Stomach (tissue), 9 donors: ENCODE data around the gene FYN. TPM values are rescaled to one million over a fixed set of nuclear protein-coding genes. Genes with fewer than 3 reads are reported as not detected.

Source experiments
- DNase-seq, 2 donors: peaks; one replicate each; pipeline versions ENCODE4 v3.0.0 to v3.0.0-alpha.2; 2013 to 2019
- H3K27ac ChIP-seq, 5 donors: fragments of 200-600 bp in 4 of 5; sonication (generic) in 4 of 5; one replicate each; pipeline ENCODE4 v1.5.1; 2013 to 2019; ENCODE audit warnings: mild to moderate bottlenecking in 1 of 5, moderate library complexity in 1 of 5
- H3K27me3 ChIP-seq, 3 donors: fragments of 200-600 bp; sonication (generic); one replicate each; pipeline ENCODE4 v1.5.1; 2017 to 2019; ENCODE audit warnings: mixed run types in 1 of 3
- H3K36me3 ChIP-seq, 4 donors: fragments of 200-600 bp; sonication (generic); 1 replicate in 3 of 4; 2 replicates in 1 of 4; pipeline ENCODE4 v1.5.1; 2016 to 2019
- H3K4me1 ChIP-seq, 4 donors: fragments of 200-600 bp; sonication (generic); one replicate each; pipeline ENCODE4 v1.5.1; 2016 to 2019
- H3K4me3 ChIP-seq, 4 donors: fragments of 200-600 bp; sonication (generic) in 3 of 4; one replicate each; pipeline ENCODE4 v1.5.1; 2016 to 2019; ENCODE audit warnings: mild to moderate bottlenecking in 1 of 4
- H3K9me3 ChIP-seq, 4 donors: fragments of 200-600 bp; sonication (generic); one replicate each; pipeline ENCODE4 v1.5.1; 2016 to 2019
- EP300 ChIP-seq: sonication (generic); formaldehyde crosslinking; IDR thresholded peaks from one replicate; pipeline ENCODE4 v1.6.1; 2017; ENCODE audit warnings: antibody characterized with exemption
- POLR2A ChIP-seq, 4 donors: fragments of 450-650 bp; IDR thresholded peaks; one replicate each; pipeline ENCODE4 v1.6.1; 2016; ENCODE audit warnings: antibody characterized with exemption in 4 of 4, control low read depth in 2 of 4, mild to moderate bottlenecking in 1 of 4, moderate library complexity in 1 of 4
- POLR2AphosphoS5 ChIP-seq, 3 donors: sonication (generic); formaldehyde crosslinking; IDR thresholded peaks; one replicate each; pipeline ENCODE4 v1.6.1; 2016; ENCODE audit warnings: antibody characterized with exemption in 3 of 3
- WGBS, 5 donors: extraction: QIAGEN DNeasy Blood & Tissue Kit in 3 of 5; methylation state at CpG; one replicate each; pipeline versions ENCODE4 v1.1.5 to v1.1.7; 2013 to 2018; 5-methylcytosine and 5-hydroxymethylcytosine counted together
- intact Hi-C: fragments of 100-400 bp; cut with DNase I; formaldehyde crosslinking; loops from one replicate; pipeline ENCODE4 v1.15.1; 2023; ENCODE audit warnings: low total_unique reads
- polyA plus RNA-seq, 3 donors: library from polyadenylated mRNA; stranded (reverse); fragments of 200-250 nt; gene quantifications; one replicate each; pipeline ENCODE4 v1.2.3, GENCODE V29; 2013
- total RNA-seq, 5 donors: library from RNA; depleted of rRNA; stranded (reverse); fragments of >200 nt; gene quantifications; one replicate each; pipeline versions ENCODE4 v1.1.0 to v1.2.3, GENCODE V29; 2014 to 2016
- TF ChIP-seq, protein P1 (sequence below), 7 experiments: fragments of 450-650 bp in 4 of 7; fragments of 200-600 bp in 3 of 7; sonication (generic) in 3 of 7; IDR thresholded peaks; one replicate each; pipeline ENCODE4 v1.5.1; 2016 to 2019; ENCODE audit warnings: antibody characterized with exemption in 7 of 7, control low read depth in 2 of 7, mild to moderate bottlenecking in 1 of 7
- donor health status: healthy with polysubstance abuse.
- donor health status: Bipolar disorder and iron deficiency.
- donor health status: healthy.

Gene FYN
- total and polyA plus RNA-seq, 8 donors: 8.4 to 146 (median 37.1) TPM

DNA sequence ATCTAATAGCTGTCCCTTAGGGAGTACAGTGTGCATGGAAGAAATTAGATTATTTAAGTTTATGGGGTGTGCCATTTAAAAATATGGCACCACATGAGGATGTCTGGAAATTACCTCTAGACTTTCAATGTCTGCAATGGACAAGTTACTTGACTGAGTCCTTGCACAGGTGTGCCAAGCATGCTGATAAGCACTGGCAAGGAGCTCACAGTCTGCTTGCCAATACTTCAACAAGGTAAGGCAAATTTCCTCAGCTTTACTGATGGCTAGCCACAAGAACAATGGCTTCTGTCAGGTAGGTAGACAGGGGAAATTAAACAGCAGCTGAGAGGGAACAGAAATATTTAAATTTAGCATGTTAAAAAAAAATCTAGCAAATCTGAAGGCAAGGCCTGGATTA is 176.4 kb downstream of the FYN start:
- Histone ChIP-seq H3K27me3 (no peaks in the 10 kb centered on the region), H3K27ac (no peak overlapping the region), H3K36me3 (peaks cover 11 to 67% (median 54%) of the 10 kb centered on the region in 4 donors), H3K4me3 (no peak overlapping the region), H3K4me1 (peaks cover 21 to 38% (median 26%) of the 10 kb centered on the region in 4 donors), H3K9me3 (no peaks in the 10 kb centered on the region)
- intact Hi-C loops: no loop called here
- TF ChIP-seq POLR2A (IDR thresholded peaks at IDR 0.05) (no peak), EP300 (no peak), POLR2AphosphoS5 (IDR thresholded peaks at IDR 0.05) (peak in 1 of 3 donors; percentile 48)
- TF ChIP-seq, protein P1, sequence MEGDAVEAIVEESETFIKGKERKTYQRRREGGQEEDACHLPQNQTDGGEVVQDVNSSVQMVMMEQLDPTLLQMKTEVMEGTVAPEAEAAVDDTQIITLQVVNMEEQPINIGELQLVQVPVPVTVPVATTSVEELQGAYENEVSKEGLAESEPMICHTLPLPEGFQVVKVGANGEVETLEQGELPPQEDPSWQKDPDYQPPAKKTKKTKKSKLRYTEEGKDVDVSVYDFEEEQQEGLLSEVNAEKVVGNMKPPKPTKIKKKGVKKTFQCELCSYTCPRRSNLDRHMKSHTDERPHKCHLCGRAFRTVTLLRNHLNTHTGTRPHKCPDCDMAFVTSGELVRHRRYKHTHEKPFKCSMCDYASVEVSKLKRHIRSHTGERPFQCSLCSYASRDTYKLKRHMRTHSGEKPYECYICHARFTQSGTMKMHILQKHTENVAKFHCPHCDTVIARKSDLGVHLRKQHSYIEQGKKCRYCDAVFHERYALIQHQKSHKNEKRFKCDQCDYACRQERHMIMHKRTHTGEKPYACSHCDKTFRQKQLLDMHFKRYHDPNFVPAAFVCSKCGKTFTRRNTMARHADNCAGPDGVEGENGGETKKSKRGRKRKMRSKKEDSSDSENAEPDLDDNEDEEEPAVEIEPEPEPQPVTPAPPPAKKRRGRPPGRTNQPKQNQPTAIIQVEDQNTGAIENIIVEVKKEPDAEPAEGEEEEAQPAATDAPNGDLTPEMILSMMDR (IDR thresholded peaks at IDR 0.05): no peak
- peak in 1 of 2 donors; percentile 76 for DNase-seq

DNA sequence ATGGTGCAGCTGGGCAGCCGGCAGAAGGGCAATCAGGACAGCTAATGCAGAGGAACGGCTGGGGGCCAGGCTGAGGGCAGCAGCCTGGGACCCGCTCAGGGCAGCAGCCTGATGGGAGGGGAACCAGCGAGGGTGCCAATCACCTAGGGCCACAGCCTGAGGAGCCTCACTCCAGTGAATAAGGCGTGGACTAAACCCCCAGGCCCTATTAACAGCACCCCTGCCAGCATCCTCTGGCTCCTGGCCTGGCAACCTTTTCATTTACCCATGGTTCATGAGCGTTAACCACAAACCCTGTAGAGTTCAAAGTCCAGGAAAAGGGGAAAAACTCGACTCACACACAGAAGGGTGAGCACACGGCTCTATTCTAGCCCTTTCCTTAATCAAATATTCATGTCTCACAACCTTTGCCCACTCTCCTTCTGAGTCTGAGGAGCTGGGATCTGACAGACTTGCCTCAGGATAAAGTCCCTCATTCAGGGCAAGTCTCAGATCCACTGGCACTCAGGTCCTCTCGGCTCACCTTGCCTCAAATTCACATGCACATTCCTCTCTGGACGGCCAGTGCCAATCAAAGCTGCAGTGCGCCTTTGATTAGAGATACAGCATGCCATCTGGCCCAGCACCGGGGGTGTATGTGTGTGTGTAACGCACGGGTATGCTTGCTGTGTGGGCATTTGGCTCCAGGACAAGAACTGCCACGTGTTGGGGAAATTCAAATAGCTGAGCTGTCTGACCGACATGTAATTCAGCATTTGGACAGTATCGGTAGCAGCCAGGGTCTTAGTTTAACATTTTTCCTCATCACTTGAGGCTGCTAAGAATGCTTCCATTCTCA is 180.7 kb downstream of the FYN start:
- H3K4me1 ChIP-seq: peaks cover 33 to 62% (median 51%) of the 10 kb centered on the region in 4 donors
- intact Hi-C loops: no loop called here
- TF ChIP-seq POLR2A (IDR thresholded peaks at IDR 0.05) (no peak), POLR2AphosphoS5 (IDR thresholded peaks at IDR 0.05) (peak in 1 of 3 donors; percentile 12)
- 31 to 61% (median 38%) methylated on average over 17 of the region's 17 CpGs for WGBS, 5 donors
- no peaks in the 10 kb centered on the region for H3K27me3 ChIP-seq
- peak overlapping the region in 1 of 4 donors; percentile 13 for H3K4me3 ChIP-seq
- no peaks in the 10 kb centered on the region for H3K9me3 ChIP-seq
- H3K27ac ChIP-seq: peak overlapping the region; percentile 43 to 76 (median 73)
- DNase-seq: peak; percentile 83 to 85
- H3K36me3 ChIP-seq: peaks cover 14 to 76% (median 49%) of the 10 kb centered on the region in 4 donors

DNA sequence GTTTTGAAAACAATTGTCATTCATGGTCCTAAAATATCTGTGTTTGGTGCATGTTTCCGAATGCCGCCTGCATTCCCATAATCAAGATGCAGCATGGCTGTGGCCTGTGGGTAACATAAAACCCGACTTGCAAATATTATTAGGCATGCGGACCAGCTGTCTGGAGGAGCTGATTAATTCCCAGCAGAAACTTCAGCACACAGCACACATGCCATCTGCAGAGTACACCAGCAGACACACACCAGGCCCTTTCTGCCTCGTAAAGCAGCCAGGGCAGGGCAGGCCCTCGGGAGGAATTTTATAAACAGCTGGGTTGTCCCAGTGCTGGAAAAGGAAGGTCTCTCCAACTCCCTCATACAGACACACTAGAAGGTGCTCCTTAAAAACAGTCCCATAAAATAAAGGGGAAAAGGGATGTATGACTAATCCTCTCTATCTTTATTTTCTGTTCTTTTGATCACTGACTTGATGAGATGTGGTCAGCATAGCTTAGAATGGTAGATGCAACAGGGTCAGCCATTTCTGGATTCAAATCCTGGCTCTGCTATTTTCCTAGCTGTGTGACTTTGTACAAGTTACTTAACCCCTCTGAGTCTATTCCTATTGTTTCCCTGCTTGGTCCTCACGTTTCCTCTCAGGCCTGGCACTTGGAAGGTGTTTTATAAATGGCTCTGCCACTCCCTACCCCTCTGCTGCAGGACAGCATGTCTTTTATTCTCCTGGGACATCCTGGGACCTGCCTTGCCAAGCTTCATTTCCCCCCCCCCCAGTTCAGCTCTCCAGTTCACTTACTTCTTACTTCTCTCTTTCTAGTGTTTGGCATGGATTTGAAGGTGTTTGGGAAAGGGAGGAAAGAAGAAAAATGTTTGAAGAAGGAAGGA is 181.7 kb downstream of the FYN start:
- DNase-seq: peak in 1 of 2 donors; percentile 72
- H3K9me3 ChIP-seq: no peaks in the 10 kb centered on the region
- intact Hi-C loops: no loop called here
- H3K4me3 ChIP-seq: no peak overlapping the region
- TF ChIP-seq, protein P1 (IDR thresholded peaks at IDR 0.05): no peak
- peak; percentile 24 to 59 (median 38) for TF ChIP-seq POLR2AphosphoS5 (IDR thresholded peaks at IDR 0.05)
- peaks cover 14 to 71% (median 47%) of the 10 kb centered on the region in 4 donors for H3K36me3 ChIP-seq
- 36 to 60% (median 49%) methylated on average over 7 of the region's 7 CpGs for WGBS, 5 donors
- H3K27ac ChIP-seq: peak overlapping the region; percentile 34 to 76 (median 73)
- peaks cover 33 to 70% (median 49%) of the 10 kb centered on the region in 4 donors for H3K4me1 ChIP-seq
- no peaks in the 10 kb centered on the region for H3K27me3 ChIP-seq

DNA sequence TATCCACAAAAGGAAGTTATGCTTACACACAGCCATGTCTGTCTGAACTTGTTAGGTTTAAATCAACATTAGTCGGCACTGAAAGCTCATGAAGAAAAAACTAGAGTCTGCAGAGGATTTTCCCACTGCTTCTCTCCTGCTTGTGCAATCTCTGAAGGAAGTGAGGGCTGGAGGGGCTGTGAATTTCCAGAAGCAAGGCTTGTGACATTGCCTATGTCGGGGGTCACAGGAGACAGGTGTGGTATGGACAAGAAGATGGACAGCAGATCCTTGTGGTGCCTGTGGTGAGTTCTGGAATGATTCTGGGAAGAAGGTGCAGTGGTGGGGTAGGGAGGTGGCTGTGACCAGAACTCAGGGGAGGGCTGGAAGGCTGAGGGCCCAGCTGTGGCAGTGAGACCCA is 183.3 kb downstream of the FYN start:
- TF ChIP-seq POLR2AphosphoS5 (IDR thresholded peaks at IDR 0.05): no peak
- TF ChIP-seq POLR2A (IDR thresholded peaks at IDR 0.05): no peak
- TF ChIP-seq EP300: no peak
- TF ChIP-seq, protein P1 (IDR thresholded peaks at IDR 0.05): no peak
- no peaks in the 10 kb centered on the region for H3K9me3 ChIP-seq
- intact Hi-C loops: no loop called here
- peak overlapping the region in 1 of 5 donors; percentile 73 for H3K27ac ChIP-seq
- WGBS, 5 donors: 64 to 72% (median 66%) methylated on average over 2 of the region's 2 CpGs
- H3K27me3 ChIP-seq: no peaks in the 10 kb centered on the region
- peaks cover 14 to 67% (median 42%) of the 10 kb centered on the region in 4 donors for H3K36me3 ChIP-seq
- no peak overlapping the region for H3K4me3 ChIP-seq
- H3K4me1 ChIP-seq: peaks cover 39 to 86% (median 57%) of the 10 kb centered on the region in 4 donors
- DNase-seq: no peak
